Activated naive CD4-positive, alpha-beta T cell (primary cell): Measurements from ENCODE around the gene SGK1.
A peak's percentile ranks its signal among the peaks of the same experiment; 100 is the strongest.
"Not testable (repeated sequence)": the region's sequence is repeated elsewhere in the genome, so short reads cannot be mapped to it uniquely, and the experiment has no call there.

ENCODE experiments used
- DNase-seq, 4 experiments: peaks; one replicate each; lab custom pipeline; 2025; lab: John Stamatoyannopoulos, UW

SGK1 gene

GRCh38 chr6:134190883-134191282 lies 127.0 kb downstream of the SGK1 start:
- DNase-seq = no peak

DNA sequence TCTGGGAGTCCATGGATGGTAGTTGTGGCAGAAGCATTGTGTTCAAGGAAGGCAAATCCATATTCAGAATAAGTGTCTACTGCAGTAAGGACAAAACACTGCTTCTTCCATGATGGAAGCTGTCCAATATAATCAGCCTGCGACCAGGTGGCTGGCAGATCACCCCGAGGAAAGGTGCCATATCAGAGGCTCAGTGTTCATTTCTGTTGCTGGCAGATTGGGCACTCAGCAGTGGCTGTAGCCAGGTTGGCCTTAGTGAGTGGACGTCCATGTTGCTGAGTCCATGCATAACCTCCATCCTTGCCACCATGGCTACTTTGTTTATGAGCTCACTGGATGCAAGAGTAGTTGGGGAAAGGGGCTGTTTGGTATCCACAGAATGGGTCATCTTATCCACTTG lies 130.2 kb downstream of the SGK1 start:
- no peak for DNase-seq

GRCh38 chr6:134187154-134187553 lies 130.8 kb downstream of the SGK1 start:
- no peak for DNase-seq

DNA sequence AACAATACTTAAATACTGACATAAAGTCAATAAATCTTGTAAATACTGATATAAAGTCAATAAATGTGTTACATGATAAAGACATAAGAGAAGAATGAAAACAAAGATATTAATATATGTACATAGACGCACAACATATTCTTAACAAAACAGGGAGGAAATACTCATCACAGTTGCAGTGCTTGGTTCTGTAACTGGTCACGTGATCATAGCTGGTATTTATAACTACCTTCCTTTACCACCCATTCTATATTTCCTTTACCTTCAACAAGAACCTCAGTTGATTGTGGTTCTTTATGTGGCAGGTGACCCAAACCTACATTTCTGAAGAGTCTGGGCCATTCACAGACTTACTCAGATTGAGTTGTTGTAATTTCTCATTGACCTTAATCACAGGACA lies 131.6 kb downstream of the SGK1 start:
- DNase-seq = no peak

GRCh38 chr6:134185277-134185676 lies 132.6 kb downstream of the SGK1 start:
- DNase-seq = no peak

- DNase-seq = no peak
These were observed 134.1 kb downstream of the SGK1 start for GRCh38 chr6:134183844-134184243.

GRCh38 chr6:134182528-134182927 lies 135.4 kb downstream of the SGK1 start:
- no peak for DNase-seq

- DNase-seq = not testable (repeated sequence)
These were observed 136.2 kb downstream of the SGK1 start for GRCh38 chr6:134181726-134182125.

GRCh38 chr6:134181251-134181650 lies 136.7 kb downstream of the SGK1 start:
- not testable (repeated sequence) for DNase-seq

DNA sequence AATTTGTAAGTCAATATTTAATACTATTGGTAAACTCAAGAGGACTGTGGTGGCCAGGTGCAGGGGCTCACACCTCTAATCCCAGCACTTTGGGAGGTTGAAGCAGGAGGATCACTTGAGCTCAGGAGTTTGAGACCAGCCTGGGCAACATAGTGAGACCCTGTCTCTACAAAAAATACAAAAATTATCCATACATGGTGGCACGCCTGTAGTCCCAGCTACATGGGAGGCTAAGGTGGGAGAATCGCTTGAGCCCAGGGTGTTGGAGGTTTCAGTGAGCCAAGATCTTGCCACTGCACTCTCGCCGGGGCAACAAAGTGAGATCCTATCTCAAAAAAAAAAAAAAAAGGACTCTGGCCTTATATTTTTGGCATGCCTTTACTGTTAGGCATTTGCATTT lies 137.4 kb downstream of the SGK1 start:
- not testable (repeated sequence) for DNase-seq

DNA sequence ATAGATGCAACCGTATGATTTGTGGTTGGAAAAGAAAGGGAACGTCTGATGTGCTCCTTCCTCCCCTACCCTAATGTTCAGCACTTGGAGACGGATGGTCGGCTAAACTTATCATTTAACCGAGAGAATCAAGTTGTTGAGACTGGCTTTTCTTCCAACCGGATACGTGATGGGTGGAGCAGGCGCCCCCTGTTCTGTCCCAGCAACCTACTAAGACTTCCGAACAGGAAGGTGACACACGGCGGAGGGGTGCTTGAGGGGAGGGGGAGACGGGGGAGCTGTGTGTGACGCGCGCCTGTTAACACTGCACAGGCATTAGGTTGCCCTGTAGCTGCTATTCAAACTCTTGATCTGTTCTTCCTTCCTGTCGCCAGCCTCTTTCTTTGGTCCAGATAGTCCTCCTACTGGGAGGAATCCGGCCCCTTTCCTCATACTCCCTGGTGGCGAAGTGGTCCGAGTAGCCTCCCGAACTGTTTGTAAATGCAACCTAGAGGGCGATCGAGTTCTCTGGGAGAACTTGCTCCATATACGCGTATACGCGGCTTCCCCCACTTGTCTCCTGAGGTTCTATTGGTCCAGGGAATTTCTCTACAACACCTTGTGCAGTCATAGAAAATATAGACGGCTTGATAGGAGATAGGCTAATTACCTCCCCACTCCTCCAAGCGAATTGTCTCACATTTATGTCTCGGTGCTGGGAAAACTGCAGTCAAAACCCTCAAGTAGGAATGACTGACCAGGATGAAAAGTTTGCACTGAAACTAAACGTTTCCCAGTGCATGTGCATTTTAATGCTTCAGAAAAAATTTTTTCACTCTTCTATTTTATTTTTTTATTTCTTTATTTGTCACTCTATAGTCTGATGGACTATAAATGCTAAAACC lies 139.5 kb downstream of the SGK1 start:
- DNase-seq = peak; percentile 33 to 71 (median 50)

DNA sequence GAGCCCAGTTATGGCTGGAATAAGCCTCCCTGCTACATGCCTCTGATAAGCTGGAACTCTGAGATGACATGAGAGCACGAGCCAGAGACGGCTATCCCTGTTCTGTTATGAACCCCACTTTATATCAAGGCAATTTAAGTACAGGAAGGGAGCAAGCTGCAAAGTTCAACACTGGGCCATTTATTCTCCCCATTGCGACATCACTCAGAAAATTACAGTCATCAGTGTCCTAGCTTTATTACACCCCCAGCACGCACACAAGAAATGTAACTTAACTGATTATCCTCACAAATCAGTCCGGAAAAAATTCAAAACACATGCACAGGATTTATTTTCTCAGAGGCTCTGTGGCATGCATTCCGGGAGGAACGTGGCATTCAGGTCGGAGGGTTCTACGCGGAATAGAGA lies 140.2 kb downstream of the SGK1 start:
- no peak for DNase-seq

DNA sequence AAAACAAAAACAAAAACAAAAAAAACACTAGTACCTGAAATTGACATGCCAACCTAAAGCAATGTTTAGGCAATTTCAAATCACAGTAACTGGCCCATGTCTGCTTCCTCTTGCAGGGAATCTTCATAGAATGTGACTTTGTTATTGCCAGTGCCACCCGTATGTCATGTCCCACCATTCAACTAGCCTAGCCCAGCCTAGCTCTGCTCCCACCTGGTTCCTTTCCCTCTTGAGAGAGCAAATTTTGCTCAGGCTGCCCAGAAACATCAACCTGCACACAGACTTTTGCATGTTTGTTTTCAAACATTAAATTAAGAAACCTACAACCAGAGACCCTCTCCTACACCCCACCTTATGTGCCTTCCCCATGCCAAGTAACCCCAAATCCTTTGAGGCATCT lies 140.7 kb downstream of the SGK1 start:
- DNase-seq = no peak

DNA sequence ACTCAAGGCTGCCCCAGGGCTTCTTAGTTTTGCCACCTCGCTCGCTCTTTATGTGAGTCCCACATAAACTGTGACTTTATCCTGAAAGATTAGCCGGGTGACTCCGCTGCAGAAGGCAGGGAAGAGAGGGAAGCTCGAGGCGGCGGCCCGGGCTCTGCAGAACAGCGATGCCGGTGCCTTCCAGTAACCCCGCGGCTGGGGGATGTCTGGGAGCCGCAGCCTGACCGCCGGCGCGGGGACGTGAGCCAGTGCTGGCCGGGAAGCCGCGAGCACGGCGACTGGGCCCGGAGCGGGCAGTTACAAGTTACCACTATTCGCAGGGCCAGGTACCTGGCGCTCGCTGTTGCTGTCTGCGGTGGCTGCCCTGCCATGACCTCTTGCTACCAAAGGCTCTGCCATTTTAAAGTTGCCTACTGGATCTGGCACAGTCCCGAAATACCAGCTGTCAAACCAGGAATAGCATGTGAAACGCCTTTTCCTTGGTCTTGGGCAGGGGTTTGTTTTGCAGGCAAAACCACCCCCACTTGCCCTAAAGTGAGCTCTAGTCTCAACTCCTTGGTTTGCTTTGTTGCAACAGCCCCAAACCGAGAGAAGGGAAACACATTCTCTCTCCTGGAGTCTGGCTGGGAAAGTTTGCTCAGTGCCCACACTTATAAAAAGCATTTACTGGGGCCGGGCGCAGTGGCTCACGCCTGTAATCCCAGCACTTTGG lies 141.5 kb downstream of the SGK1 start:
- DNase-seq = no peak

DNA sequence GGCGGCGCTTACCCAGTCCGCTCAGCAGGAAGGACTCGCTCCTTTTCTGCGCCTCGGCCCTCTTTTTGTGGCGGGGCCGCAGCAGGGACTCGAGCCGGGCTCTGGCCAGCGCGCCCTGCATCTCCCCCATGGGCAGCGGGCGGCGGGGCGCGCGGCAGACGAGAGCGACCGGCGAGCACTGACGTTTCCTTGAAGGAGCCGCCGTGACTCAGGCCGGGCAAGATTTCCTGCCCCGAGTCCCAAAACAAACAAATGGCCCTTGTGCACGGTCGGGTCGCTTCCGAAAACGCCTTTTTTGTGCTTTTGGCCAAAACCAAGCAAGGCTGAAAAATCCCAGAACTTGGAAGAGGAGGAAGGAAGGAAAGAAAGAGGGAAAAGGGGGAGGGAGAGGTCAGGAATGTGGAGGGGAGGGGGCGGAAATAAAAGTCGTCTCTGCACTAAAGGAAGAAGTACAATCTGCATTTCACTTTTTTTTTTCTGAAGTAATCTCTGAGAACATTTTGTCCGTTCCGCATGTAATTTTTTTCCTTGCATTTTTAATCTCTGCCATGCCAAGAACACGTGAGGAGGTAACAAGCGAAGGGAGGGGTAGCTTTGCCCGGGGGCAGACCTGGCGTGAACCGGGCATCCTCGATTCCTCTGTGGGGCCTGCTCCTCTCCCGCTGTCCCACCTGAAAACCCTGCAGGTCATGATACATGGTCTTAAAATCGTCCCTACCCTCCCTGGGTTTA lies 142.2 kb downstream of the SGK1 start:
- peak in 2 of 4 experiments; percentile 14 to 15 for DNase-seq

GRCh38 chr6:134174672-134175531 lies 143.0 kb downstream of the SGK1 start:
- DNase-seq = peak; percentile 85 to 96 (median 92)

GRCh38 chr6:134173936-134174671 lies 143.8 kb downstream of the SGK1 start:
- DNase-seq = peak; percentile 66 to 86 (median 84)

GRCh38 chr6:134173366-134173725 lies 144.6 kb downstream of the SGK1 start:
- no peak for DNase-seq

GRCh38 chr6:134172706-134173365 lies 145.1 kb downstream of the SGK1 start:
- no peak for DNase-seq

- no peak for DNase-seq
These were observed 145.7 kb downstream of the SGK1 start for GRCh38 chr6:134172020-134172705.
